Pons (tissue), 1 donor: ENCODE results near the gene CAMK1.
A peak's percentile ranks its signal among the peaks of the same experiment; 100 is the strongest.

Experiments used
- DNase-seq: peaks from one replicate; pipeline ENCODE4 v3.0.0-alpha.2; 2016; ENCODE audit warnings: low spot score

CAMK1 gene

GRCh38 chr3:9736831-9737230, 32.9 kb downstream of the CAMK1 start:
- DNase-seq: no peak

GRCh38 chr3:9732740-9733115, 37.0 kb downstream of the CAMK1 start:
- no peak for DNase-seq

GRCh38 chr3:9732080-9732739, 37.5 kb downstream of the CAMK1 start:
- DNase-seq: no peak

- DNase-seq: peak; percentile 99
Observed at GRCh38 chr3:9731206-9732079, 38.3 kb downstream of the CAMK1 start, which contains the start of gene BRPF1. Gene BRPF1 (plus strand): TSS chr3:9731735. CDS start chr3:9734141, 2,406 bp downstream.

- DNase-seq: peak; percentile 26
Observed at GRCh38 chr3:9730657-9731205, 39.0 kb downstream of the CAMK1 start.

GRCh38 chr3:9729419-9729818, 40.3 kb downstream of the CAMK1 start:
- no peak for DNase-seq

GRCh38 chr3:9727743-9728142, 42.0 kb downstream of the CAMK1 start:
- DNase-seq: no peak

GRCh38 chr3:9727041-9727595, 42.6 kb downstream of the CAMK1 start:
- DNase-seq: no peak

- no peak for DNase-seq
Observed at GRCh38 chr3:9725775-9726515, 43.8 kb downstream of the CAMK1 start.

GRCh38 chr3:9721700-9722060, 48.1 kb downstream of the CAMK1 start:
- no peak for DNase-seq

- no peak for DNase-seq
Observed at GRCh38 chr3:9721015-9721699, 48.6 kb downstream of the CAMK1 start.

GRCh38 chr3:9718118-9718517, 51.6 kb downstream of the CAMK1 start:
- DNase-seq: no peak

- no peak for DNase-seq
Observed at GRCh38 chr3:9717563-9717962, 52.2 kb downstream of the CAMK1 start.

- no peak for DNase-seq
Observed at GRCh38 chr3:9716801-9717555, 52.8 kb downstream of the CAMK1 start.

- peak; percentile 82 for DNase-seq
Observed at GRCh38 chr3:9715764-9716437, 53.8 kb downstream of the CAMK1 start.

GRCh38 chr3:9715136-9715535, 54.6 kb downstream of the CAMK1 start:
- DNase-seq: no peak

- no peak for DNase-seq
Observed at GRCh38 chr3:9713142-9713541, 56.6 kb downstream of the CAMK1 start.

- DNase-seq: no peak
Observed at GRCh38 chr3:9712415-9712814, 57.3 kb downstream of the CAMK1 start.

- no peak for DNase-seq
Observed at GRCh38 chr3:9710174-9710739, 59.5 kb downstream of the CAMK1 start.
